WI38 (cell line): ENCODE results near the gene TJP3.

Source experiments
- H3K4me3 ChIP-seq: 2 replicates; pipeline ENCODE4 v1.5.1; 2011; ENCODE audit warnings: low read depth, mild to moderate bottlenecking, control low read depth, low read length
- CTCF ChIP-seq: IDR thresholded peaks from 2 replicates; pipeline ENCODE4 v1.5.1; 2012; ENCODE audit warnings: low read depth, mild to moderate bottlenecking, control low read depth, low read length

TJP3 gene

GRCh38 chr19:3733549-3734309, 25.5 kb downstream of the TJP3 start:
- TF ChIP-seq CTCF: no peak
- H3K4me3 ChIP-seq: no peak overlapping the region

GRCh38 chr19:3734310-3734600, 26.1 kb downstream of the TJP3 start:
- no peak overlapping the region for H3K4me3 ChIP-seq
- no peak for TF ChIP-seq CTCF

GRCh38 chr19:3736106-3736724, 28.0 kb downstream of the TJP3 start:
- no peak for TF ChIP-seq CTCF
- H3K4me3 ChIP-seq: no peak overlapping the region

GRCh38 chr19:3737487-3738205, 29.5 kb downstream of the TJP3 start:
- H3K4me3 ChIP-seq: no peak overlapping the region
- no peak for TF ChIP-seq CTCF

- no peak overlapping the region for H3K4me3 ChIP-seq
- TF ChIP-seq CTCF: no peak
Measured at GRCh38 chr19:3738477-3739220, 30.5 kb downstream of the TJP3 start.

GRCh38 chr19:3740431-3740830, 32.2 kb downstream of the TJP3 start:
- no peak for TF ChIP-seq CTCF
- no peak overlapping the region for H3K4me3 ChIP-seq

GRCh38 chr19:3743486-3743885, 35.3 kb downstream of the TJP3 start:
- no peak for TF ChIP-seq CTCF
- no peak overlapping the region for H3K4me3 ChIP-seq
